GM19397 (cell line): ENCODE measurements around the gene MOV10L1.

Experiments
- ATAC-seq: cut with Tn5 transposase; IDR thresholded peaks from one replicate; pipeline ENCODE4 v1.9.1; 2021; ENCODE audit warnings: mild to moderate bottlenecking, moderate library complexity; ENCODE audit not compliant: unreplicated experiment

Gene MOV10L1

GRCh38 chr22:50173311-50173982 lies 83.6 kb downstream of the MOV10L1 start:
- ATAC-seq: no peak

- ATAC-seq: no peak
Observed at GRCh38 chr22:50173983-50174355, 84.2 kb downstream of the MOV10L1 start.

GRCh38 chr22:50174382-50175190 lies 84.8 kb downstream of the MOV10L1 start:
- no peak for ATAC-seq

GRCh38 chr22:50175191-50175461 lies 85.3 kb downstream of the MOV10L1 start:
- ATAC-seq: no peak

- ATAC-seq: no peak
Observed at GRCh38 chr22:50175921-50176849, 86.4 kb downstream of the MOV10L1 start.

- no peak for ATAC-seq
Observed at GRCh38 chr22:50176850-50177536, 87.2 kb downstream of the MOV10L1 start.

- ATAC-seq: no peak
Observed at GRCh38 chr22:50177537-50178470, 88.0 kb downstream of the MOV10L1 start.

GRCh38 chr22:50178471-50178864 lies 88.7 kb downstream of the MOV10L1 start:
- ATAC-seq: no peak

- ATAC-seq: no peak
Observed at GRCh38 chr22:50178871-50179869, 89.4 kb downstream of the MOV10L1 start.

GRCh38 chr22:50179937-50180726 lies 90.3 kb downstream of the MOV10L1 start:
- no peak for ATAC-seq

- ATAC-seq: no peak
Observed at GRCh38 chr22:50180727-50181521, 91.1 kb downstream of the MOV10L1 start.

GRCh38 chr22:50182176-50183081 lies 92.6 kb downstream of the MOV10L1 start:
- no peak for ATAC-seq

GRCh38 chr22:50183141-50183971 lies 93.5 kb downstream of the MOV10L1 start:
- no peak for ATAC-seq

- ATAC-seq: no peak
Observed at GRCh38 chr22:50184004-50184901, 94.4 kb downstream of the MOV10L1 start.
